PC-9 (cell line): Measurements from ENCODE around the gene NME7.

Source experiments
- CTCF ChIP-seq: fragments of 200-600 bp; sonication (generic); conservative IDR thresholded peaks from 2 replicates; pipeline ENCODE4 v1.6.1; 2017; ENCODE audit warnings: mixed run types, antibody characterized with exemption, mild to moderate bottlenecking, moderate library complexity
- EZH2 ChIP-seq: fragments of 200-600 bp; sonication (generic); IDR thresholded peaks from 2 replicates; pipeline ENCODE4 v1.8.0; 2017; ENCODE audit warnings: antibody characterized with exemption, low read depth

- TF ChIP-seq CTCF (no peak), EZH2 (no peak)
Measured at GRCh38 chr1:169367686-169368405, at the start of gene NME7, which contains the start of gene BLZF1.
